ENCODE results near the gene SSR4. TPM values are rescaled to one million over a fixed set of nuclear protein-coding genes. Genes with fewer than 3 reads are reported as not detected.
A peak's percentile ranks its signal among the peaks of the same experiment; 100 is the strongest.

Gene SSR4
- total and polyA plus RNA-seq, 2 of the 8 experiments (the other 6 are each of a cell fraction or from before 2014, with no cell fraction given), result 168 to 642 TPM

DNA sequence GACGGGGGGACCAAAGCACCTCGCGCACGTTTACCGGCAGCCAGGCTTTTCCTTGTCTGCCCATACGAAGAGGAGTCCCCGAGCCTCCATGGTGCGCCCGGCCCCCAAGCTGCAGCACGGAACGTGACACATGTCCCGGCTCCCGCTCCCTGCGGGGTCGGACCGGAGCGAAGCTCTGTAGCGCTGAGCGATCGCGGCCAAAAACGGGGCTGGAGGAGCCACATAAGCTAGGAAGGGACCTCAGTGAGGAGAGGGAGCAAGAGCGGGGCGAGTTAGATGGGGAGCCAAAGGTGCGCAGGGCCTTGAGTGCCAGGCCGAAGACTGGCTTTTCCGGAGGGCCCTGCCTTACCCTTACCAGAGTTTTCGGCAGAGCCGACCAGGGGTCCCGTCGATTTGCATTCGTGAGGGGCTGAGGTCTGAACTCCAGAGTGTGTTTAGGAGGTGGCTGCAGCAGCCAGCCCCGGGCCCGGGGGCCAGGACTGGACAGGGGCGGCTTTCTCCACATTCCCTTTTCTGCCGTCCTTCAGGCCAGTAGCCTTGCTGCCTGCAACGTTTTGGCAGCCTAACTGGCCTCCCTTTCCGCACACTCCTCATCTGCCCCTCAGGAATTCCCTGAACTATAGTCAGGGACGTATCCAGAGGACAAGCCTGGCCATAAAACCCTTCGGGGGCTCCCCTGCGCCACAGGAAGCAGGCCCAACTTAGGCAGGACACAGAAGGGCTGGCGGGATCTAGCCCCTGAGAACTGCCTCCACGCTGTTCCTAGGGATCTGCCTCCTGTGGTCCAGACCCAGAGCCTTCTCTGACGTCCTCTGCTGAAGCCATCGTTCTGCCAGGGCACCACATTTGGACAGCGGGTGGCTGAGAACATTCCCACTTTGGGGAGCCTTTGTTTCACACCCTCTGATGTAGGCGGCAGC is 689 bp downstream of the SSR4 start:
- no peak for FAIRE-seq
- Histone ChIP-seq H3K23me2 (ENCODE audit: low read depth, low read length) (peaks cover 2% of the 10 kb centered on the region; the same call in 1 of the 2 replicates), H3K4me2 (ENCODE audit: insufficient read depth in 1 of 2, low read depth in 2 of 2, low read length in 2 of 2) (peak overlapping the region; percentile 59 to 85), H4K91ac (replicated peaks; ENCODE audit: insufficient read length, low read length) (peak overlapping the region; percentile 27), H2AK5ac (ENCODE audit: low read depth, low read length) (no peak overlapping the region), H3K56ac (replicated peaks; ENCODE audit: insufficient read length, low read depth, low read length) (no peak overlapping the region), H4K8ac (ENCODE audit: extremely low read depth, insufficient read depth, low read length) (no peak overlapping the region), H3K23ac (ENCODE audit: insufficient read length) (no peak overlapping the region), H3K14ac (ENCODE audit: insufficient read length) (no peak overlapping the region), H3K9ac (replicated peaks in 1 of 4; ENCODE audit: extremely low read depth in 1 of 4, low read depth in 3 of 4, low read length in 3 of 4) (peak overlapping the region; percentile 49 to 72 (median 60)), H3K4ac (replicated peaks; ENCODE audit: insufficient read length, low read depth, low read length) (peak overlapping the region; percentile 53), H2BK120ac (replicated peaks; ENCODE audit: low read depth, low read length) (no peak overlapping the region), H3K9me3 (ENCODE audit: insufficient read depth in 2 of 2, low read depth in 1 of 2, low read length in 1 of 2) (no peaks in the 10 kb centered on the region), H3K36me3 (ENCODE audit: control insufficient read depth in 2 of 4, insufficient read depth in 4 of 4, low read length in 3 of 4) (peaks cover 0 to 20% (median 6%) of the 10 kb centered on the region in 4 experiments; a peak in 3 of 8 replicates), H3K4me3 (ENCODE audit: extremely low read depth in 1 of 4, insufficient read depth in 2 of 4, low read depth in 3 of 4, low read length in 4 of 4) (peak overlapping the region; percentile 77 to 92 (median 83)), H2BK20ac (ENCODE audit: low read length) (no peak overlapping the region), H2BK15ac (ENCODE audit: low read length) (no peak overlapping the region), H2BK5ac (ENCODE audit: low read depth, low read length) (no peak overlapping the region), H3K27me3 (replicated peaks in 1 of 4; ENCODE audit: control insufficient read depth in 3 of 4, extremely low read depth in 1 of 4, insufficient read depth in 3 of 4, low read length in 3 of 4) (no peaks in the 10 kb centered on the region), H3K18ac (ENCODE audit: extremely low read depth, low read length) (no peak overlapping the region), H3K4me1 (replicated peaks in 1 of 4; ENCODE audit: control insufficient read depth in 3 of 4, insufficient read depth in 4 of 4, low read length in 3 of 4) (peaks cover 0 to 17% (median 6%) of the 10 kb centered on the region in 4 experiments; a peak in 4 of 7 replicates), H3K79me1 (ENCODE audit: low read depth, low read length) (no peaks in the 10 kb centered on the region; the same call in none of the 2 replicates), H2BK12ac (ENCODE audit: low read depth, low read length) (no peak overlapping the region), H4K5ac (ENCODE audit: insufficient read length, low read depth, low read length) (no peak overlapping the region), H3K27ac (ENCODE audit: low read depth, low read length) (peak overlapping the region; percentile 64; the same call in 1 of the 2 replicates), H2AFZ (ENCODE audit: low read length) (no peak overlapping the region), H3K79me2 (ENCODE audit: control insufficient read depth in 1 of 2, insufficient read depth in 2 of 2, low read length in 2 of 2) (peaks cover 0 to 34% of the 10 kb centered on the region in 2 experiments; a peak in 1 of 4 replicates), H4K20me1 (replicated peaks in 1 of 2; ENCODE audit: control insufficient read depth in 1 of 2, insufficient read depth in 2 of 2, low read length in 2 of 2) (peaks cover 0 to 8% of the 10 kb centered on the region in 2 experiments)
- ChIA-PET CTCF (ENCODE audit: partially characterized antibody) (interaction anchor here (0.8 to 1.4 kb wide), 5 partner anchors 11 to 89 kb away, joined by 3 to 4 read pairs (median 4); no protein-coding TSS in a partner anchor), POLR2A (ENCODE audit: partially characterized antibody) (interaction anchor here (0.7 to 2.9 kb wide), 14 partner anchors 11 to 155 kb away, joined by 3 to 22 read pairs (median 4); partner anchors contain the start of gene NAA10)
- DNase-seq (ENCODE audit: low read depth in 1 of 2, low spot score in 2 of 2), result no peak
- 37% methylated on average over 22 of the region's 47 CpGs; no CpG with 5 or more reads in 1 of the 2 experiments for WGBS, 2 experiments (ENCODE audit: extremely low coverage in 1 of 2, insufficient coverage in 1 of 2, insufficient read length in 1 of 2, insufficient replicate concordance in 2 of 2, low coverage in 1 of 2, low lambda C conversion rate in 2 of 2, missing lambda C conversion rate in 1 of 2)
- no peak for TF ChIP-seq BRCA1 (IDR thresholded peaks at IDR 0.05; ENCODE audit: low read depth, low read length)
- TF ChIP-seq CREB1 (IDR thresholded peaks at IDR 0.05), result no peak
- no peak for TF ChIP-seq RXRA (IDR thresholded peaks at IDR 0.05; ENCODE audit: insufficient read depth, low read depth, low read length)
- TF ChIP-seq BCL11A (IDR thresholded peaks at IDR 0.05; ENCODE audit: low read depth in 2 of 2, low read length in 2 of 2), result no peak
- TF ChIP-seq POLR2AphosphoS5 (IDR thresholded peaks at IDR 0.05; ENCODE audit: low read depth, low read length), result no peak; the same call in 1 of the 2 replicates
- TF ChIP-seq CHD2 (IDR thresholded peaks at IDR 0.05; ENCODE audit: low read length), result no peak
- TF ChIP-seq NRF1 (IDR thresholded peaks at IDR 0.05; ENCODE audit: low read depth, low read length), result no peak
- no peak for TF ChIP-seq YY1 (IDR thresholded peaks at IDR 0.05; ENCODE audit: low read depth, low read length)
- TF ChIP-seq RBBP5 (IDR thresholded peaks at IDR 0.05; ENCODE audit: borderline replicate concordance, low read depth, low read length), result no peak
- no peak for TF ChIP-seq TCF12 (IDR thresholded peaks at IDR 0.05; ENCODE audit: low read depth, low read length)
- TF ChIP-seq KDM1A (IDR thresholded peaks at IDR 0.05; ENCODE audit: borderline replicate concordance, low read length), result no peak
- no peak for TF ChIP-seq SP2 (IDR thresholded peaks at IDR 0.05; ENCODE audit: low read length)
- no peak for TF ChIP-seq GTF2F1 (IDR thresholded peaks at IDR 0.05; ENCODE audit: borderline replicate concordance, low read depth, low read length)

Data from H1 (cell line).